GM18502 (cell line): ENCODE measurements around the gene ASCL3.
"Not testable (repeated sequence)": the region's sequence is repeated elsewhere in the genome, so short reads cannot be mapped to it uniquely, and the experiment has no call there.

Source experiments
- ATAC-seq: cut with Tn5 transposase; IDR thresholded peaks from one replicate; pipeline ENCODE4 v1.9.1; 2021; ENCODE audit warnings: mild to moderate bottlenecking; ENCODE audit not compliant: unreplicated experiment, poor library complexity

Gene ASCL3

DNA sequence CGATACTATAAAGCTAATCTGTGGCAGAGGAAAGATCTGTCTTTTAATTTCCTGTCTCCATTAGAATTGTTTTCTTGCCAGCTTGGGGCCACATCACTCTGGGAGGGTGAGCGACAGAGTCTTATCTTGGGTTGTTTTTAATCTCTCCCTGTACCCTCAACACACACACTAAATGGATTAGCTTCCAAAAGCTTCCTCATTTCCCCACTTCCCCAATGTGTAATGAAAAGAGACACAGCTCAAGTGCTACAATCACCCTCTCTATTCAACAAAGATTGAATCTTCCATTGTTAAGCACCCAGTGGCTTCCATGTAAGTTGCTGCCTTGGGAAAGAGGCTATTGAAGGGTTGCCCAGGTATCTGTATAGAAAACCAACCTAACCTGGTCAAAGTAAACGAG is 6.1 kb upstream of the ASCL3 start:
- ATAC-seq, result no peak

DNA sequence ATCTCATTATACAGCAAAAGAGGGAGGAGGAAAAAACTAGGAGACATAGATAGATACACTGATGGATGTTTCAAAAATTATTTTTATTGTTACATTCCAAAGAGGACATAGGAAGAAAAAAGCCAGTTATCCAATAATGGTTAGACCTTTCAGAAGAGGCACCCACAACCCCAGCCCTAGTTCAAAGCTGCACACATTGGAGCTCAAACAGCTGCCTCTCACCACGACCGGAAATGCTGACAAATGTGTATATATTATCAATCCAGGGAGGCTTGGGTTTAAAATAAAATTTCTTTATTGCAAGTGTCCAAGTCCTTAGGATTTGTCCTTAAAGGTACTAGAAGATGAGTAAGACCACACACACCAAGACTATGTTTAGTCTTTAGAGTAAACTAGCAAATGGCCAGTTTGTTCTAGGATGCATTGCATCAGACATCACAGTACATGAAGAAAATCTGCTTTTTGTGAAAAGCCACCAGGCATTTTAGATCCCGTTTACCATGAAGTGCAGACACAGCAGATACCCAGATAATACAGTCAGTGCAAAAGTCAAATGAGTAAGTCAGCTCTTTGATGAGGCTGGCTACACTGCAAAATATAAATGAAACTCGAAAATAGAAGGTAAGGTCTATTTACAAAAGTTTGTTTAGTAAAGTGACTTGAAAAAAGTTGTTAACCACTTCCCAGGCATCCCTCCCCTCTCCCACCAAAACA is 4.6 kb upstream of the ASCL3 start:
- no peak for ATAC-seq

DNA sequence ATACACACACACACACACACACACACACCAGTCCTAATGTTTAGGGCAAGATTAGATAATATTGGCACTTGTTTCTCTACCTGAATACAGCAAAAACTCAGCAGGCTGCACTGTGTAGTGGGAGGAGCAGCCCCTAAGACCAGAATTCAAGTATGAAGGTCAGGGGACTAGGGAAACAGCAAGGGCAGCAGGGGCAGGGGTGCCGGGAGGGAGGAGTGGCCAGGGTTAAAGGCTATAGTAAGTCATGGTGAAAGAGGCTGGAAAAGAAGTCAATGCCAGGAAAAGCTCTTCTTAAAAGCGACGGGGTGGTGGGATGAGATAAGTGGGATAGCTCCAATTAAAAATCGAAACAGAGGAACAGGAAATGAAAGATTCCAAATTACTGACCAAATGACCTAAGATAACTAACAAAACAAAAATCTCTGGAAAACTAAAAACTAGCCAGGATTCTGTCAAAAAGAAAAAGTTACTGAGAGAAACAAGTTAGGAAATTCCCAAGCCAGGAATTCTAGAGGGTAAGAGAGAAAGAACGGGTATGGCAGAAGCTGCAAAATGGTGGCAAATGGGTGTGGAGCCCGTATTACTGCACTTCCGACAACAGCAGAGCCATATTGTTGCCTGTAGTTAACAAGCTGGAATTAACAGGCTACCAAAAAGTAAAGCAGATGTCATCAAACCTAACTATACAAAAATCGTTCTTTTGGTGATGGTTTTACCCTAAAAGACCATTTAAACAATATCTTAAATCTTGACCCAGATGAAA is 1.3 kb downstream of the ASCL3 start:
- no peak for ATAC-seq

DNA sequence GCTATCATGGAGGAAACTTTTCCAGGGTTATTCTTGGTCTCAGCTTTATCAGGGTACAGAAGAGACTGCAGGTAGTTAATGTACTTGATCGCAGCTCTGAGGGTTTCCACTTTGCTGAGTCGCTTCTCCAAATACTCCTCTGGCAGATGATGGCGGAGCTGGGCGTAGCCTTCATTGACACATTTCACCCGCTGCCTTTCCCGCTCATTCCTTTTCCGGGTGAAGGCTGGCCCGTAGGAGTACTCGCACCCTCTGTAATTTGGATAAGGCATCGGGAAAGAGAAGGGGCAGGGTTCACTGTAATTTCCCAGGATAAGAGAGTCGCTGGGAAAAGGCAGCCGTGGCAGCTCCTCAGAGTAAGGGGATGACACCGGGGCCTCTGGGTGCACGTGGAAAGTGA is 5.2 kb downstream of the ASCL3 start:
- ATAC-seq, result no peak

DNA sequence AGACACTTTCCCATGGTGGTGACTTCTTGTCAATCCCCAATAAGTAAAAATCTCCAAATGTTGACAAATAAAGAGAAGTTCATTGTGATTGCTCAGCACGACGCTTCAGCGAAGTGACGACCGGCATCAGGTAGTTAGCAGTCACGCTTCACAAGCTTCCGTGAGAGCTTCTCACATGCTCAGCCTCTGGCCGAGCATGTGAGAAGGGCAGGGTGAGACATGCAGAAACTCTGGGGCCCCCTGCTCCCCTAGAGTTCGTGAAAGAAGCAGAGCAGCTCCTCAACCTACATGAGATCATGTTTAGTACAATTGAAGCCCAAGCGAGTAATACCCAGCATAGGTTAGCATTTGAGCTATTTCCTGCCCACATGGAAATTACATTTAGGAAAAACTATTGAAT is 5.7 kb downstream of the ASCL3 start:
- ATAC-seq, result no peak

DNA sequence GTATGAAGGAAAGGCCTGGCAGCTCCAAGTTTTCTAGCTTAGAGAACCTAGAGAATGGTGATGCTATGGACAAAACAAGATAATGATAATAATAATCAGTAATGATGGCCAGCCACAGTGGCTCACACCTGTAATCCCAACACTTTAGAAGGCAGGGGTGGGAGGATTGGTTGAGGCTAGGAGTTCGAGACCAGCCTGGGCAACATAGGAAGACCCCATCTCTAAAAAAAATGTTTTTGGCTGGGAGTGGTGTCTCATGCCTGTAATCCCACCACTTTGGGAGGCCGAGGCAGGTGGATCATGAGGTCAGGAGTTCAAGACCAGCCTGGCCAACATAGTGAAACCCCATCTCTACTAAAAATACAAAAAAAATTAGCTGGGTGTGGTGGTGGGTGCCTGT is 7.0 kb downstream of the ASCL3 start:
- not testable (repeated sequence) for ATAC-seq

DNA sequence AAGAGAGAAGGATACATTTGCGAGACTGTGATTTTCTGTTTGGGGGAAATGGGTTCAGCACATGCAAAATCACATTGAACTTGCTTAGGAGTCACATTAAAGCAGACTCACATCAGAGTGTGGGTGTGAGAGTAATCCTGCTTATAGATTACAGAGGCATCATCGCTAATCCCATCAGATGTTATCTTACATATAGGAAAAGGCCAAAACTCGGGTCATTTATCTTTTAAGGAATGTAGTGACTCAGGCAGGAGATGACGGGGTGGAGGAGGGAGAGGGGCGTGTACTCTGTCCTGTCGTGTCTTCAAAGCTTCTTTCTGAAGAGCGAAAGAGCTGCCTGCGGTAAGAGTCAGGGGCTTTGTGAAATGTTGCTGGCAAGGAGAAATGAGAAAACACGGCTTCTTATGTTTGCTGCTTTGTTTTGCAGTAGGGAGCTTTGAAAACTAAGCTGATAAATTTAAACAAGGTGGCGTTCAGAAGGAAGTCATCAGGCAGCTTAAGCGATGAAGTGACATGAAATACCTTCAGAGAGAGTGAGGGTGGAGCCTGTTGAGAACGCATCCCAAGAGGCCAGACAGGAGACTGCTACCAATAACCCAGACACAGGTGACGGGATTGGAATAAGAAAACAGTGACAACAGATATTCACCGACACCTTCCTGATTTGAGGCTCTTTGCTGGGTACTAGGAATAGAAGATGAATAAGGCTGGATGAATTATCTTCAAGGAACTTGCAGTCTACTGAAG is 7.9 kb downstream of the ASCL3 start:
- ATAC-seq, result no peak

DNA sequence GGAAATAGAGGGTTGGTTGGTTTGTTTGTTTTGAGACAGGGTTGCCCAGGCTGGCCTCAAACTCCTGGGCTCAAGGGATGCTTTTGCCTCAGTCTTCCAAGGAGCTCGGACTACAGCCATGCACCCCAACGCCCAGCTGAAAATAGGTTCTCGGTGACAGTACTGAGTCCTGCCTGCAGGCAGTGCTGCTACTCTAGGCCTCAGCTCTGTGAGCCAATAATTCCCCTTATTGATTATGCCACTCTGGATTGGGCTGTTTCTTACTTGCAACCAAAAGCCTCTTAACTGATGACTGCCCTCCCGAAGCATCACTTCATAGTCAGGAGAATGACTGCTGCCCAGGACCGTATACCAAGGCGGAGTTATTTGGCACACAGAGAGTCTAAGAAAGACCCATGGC is 8.9 kb downstream of the ASCL3 start:
- no peak for ATAC-seq

DNA sequence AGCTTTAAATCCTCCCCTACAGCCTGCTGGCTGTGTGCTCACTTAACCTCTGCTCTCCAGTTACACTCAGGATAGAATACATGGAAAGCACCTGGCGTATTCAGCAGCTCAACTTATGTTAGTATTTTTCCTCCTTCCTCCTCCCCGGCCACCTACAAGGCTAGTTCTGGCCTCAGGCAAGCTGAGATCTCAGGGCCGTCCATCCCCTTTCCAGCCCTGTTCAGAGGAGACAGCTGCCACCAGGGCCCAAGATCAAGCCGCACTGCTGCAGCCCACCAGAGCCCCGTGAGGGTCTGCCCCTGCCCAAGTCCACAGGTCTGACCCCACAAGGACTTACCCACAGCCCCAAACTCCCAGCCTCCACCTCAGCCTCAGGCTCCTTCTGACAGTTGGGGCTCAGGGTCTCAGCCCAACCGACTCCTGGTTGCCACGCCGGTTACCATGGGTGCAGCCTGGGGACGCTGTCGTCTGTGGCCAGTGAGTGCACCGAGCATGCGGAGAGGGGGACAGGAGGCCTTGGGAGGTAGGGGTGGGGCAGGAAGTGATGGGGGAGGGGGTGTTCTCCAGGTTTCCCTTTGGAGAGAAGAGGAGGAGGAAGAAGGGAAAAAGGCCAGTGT is 10.1 kb downstream of the ASCL3 start, which contains the start of gene C11orf16:
Gene C11orf16, minus strand, starts transcription at position 384 of the 617 bp plus-strand sequence. CDS start 639 bp downstream, outside the sequence.
- no peak for ATAC-seq

DNA sequence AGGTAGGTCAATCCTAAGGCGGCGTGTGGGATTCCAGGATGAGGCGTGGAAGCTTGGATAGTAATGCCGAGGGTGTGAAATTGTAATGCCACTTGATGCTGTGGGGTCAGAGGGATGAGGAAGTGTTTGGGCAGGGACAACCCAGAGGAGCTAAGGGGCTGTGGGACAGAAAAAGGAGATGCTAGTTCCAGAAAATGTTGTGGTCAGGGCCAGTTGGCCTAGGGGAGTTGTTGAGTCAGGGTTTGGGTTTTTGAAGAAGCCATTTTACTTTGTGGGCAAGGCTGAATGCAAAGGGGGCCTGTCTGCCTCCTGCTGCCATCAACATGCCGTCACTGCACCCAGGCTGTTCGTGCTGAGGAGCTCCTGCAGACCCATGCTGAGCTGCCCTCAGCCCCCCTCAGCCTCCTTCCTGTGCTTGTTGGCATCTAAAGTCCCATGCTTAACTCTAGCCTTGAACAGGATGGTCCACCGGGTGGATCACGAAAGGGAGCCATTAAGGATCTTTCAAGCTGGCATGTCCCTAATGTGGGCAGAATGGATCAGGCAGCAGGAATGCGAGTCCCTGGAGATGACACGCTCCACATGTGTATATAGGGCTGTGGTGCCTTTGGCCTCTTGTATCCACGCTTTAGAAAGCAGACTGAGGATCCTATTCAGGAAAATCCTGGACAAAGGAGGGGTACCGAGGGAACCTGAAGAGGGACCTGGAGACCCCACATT is 12.2 kb downstream of the ASCL3 start:
- ATAC-seq, result no peak

DNA sequence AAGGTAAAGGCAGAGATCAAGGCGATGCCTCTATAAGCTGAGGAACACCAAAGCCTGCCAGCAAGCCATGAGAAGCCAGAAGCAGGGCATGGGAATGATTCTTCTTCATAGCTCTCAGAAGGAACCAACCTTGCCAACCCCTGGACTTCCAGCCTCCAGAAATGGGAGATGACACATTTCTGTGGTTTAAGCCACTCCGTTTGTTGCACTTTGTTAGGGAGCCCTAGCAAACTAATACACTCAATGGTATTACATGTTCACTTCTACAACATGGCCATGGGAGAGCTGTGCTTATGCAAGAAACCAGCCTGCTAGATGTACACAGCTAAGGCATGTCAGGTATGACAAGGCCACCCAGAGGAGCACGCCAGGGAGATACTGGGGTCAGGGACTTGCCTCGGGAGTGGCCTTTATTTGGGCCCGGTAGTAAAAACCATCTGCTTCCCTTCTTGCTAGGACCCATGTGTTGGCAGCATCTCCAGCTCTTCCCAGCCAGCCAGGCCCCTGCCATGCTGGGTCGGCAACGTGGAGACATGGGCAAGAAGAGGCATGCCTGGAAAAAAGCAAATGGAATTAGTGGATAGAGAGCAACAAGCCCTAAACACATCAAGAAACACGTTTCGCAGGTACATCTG is 13.7 kb downstream of the ASCL3 start:
- no peak for ATAC-seq

DNA sequence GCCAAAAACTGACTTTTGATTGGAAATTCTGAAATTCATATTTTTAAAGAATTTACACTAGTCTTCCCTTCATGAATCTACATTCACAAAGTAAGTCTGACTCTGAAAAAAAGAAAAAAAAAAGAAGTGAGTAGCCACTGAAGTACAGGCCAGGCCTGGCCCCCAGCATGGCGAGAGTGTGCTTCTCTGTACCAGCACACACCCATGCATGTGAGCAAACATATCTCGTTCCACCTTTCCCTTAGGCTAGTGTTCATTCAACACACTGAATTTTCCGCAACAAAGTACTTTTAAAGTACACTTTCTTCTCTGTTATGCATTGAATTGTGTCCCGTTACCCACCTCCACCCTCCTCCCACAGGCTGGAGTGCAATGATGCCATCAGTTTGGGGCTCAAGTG is 14.6 kb downstream of the ASCL3 start:
- ATAC-seq, result no peak

DNA sequence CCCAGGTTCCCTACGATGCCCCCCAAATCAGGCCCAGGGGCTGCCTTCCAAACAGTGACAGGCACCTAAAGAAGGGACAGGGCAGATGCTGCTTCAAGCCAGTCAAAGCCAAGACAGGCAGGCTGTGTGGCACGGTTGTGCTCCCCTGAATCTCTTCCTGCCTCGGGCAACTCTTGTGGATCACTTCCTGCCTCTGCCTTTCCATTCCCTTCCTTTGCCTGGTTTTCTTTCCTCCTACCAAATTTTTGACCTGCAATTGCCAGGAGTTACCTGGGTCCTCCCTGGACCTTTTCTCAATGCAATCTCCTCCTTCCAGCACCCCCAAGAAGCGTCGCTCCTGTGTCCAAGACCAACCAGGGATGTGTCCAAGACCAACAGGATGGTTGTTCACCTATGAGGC is 15.6 kb downstream of the ASCL3 start:
- ATAC-seq, result no peak

DNA sequence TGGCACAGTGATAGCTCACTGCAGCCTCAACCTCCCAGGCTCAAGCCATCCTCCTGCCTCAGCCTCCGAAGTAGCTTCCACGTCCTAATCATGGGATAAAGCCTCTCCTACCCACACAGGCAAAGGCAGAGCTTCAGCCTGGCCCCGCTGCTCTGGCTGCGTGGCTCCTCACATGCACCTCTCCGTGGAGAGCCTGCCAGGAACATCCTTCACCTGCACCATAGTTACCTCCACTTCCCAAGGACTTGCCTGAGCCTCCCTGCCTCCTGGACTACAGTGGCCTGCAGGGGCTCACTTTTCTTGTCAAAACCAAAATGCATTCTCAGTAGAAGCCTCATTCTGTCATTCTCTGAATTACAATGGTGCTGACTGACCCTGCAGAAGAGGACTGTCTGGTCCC is 16.6 kb downstream of the ASCL3 start:
- ATAC-seq, result no peak

DNA sequence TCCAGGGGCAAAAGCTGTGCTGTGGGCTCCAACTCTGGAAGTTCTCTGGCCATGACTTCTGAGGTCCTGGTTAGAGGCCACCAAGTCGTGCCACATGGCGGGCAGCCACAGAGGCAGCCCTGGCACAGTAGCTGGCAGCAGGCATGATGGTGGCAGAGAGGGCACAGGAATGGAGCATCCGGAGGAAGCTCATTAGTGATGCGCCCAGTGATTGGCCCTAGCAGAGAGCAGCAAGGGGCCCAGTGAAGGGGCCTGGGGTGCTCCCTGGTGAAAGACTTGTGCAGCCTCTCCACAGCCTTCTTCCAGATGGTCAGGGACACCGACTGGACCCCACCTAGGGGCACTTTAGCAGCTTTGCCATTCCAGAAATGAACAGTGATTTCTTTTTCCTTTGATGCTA is 17.1 kb downstream of the ASCL3 start:
- ATAC-seq, result no peak

DNA sequence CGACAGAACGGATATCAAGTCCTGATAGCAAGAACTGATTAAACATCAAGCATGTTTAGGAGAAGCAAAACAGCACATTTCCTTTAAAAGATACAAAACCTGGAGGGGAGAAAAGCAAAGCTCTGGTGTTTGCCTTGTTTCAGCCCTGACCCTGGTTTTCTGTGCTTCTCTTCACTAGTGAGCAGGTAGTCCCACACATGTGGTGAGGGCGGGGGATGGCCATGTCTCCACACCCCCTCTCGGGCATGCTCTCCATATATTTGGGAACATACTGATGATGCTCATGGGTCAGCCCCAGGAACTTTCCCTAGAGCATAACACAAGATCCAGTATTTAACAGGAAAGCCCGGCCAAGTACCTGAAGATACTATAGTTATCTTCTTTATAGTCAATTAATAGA is 20.1 kb downstream of the ASCL3 start:
- ATAC-seq, result no peak

DNA sequence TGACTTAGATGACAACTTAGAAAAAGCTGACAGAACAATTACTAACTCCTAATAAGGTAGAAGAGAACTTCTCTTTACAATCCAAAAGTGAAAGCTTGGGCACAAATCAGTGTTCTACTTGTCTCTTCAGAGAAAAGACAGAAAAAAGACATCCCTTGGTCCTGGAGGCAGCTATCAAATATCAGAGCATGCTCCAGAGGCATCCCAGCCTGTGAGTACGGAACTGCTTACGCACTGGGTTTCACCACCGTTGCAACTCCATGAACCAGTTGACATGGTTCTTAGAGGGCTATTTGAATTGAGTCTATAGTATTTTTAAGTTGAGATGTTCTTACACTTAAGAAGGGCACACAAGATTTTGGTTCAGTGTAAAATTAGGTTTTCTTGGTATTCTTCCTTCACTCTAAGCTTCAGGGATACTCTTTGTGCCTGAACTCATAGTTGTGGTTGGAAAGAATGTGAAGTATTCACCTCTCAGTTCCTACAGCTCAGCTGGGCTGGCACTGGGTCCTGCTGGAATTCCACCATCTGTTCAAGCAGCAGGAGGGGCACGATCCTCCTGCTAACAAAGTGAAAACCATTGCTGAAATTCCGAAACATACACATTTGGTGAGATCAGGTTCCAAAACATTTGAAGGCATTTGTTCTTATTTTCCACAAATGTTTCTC is 25.5 kb downstream of the ASCL3 start:
- ATAC-seq, result no peak

DNA sequence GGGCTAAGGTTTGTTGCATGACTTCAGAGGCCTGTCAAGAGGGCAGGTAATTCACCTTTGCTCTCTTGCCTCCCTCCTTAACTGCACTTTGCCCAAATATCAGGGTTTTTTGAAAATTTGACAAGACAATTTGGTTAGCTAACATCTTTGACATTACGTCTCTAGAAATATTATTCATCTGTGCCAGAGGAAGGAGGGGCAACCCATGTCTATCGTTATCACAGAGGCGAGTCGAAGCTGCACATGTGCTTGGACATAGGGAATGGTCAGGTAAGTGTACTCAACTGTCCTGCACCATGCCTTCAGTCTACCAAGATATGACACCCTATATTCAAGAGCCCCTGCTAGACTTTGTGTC is 28.2 kb downstream of the ASCL3 start:
- no peak for ATAC-seq

DNA sequence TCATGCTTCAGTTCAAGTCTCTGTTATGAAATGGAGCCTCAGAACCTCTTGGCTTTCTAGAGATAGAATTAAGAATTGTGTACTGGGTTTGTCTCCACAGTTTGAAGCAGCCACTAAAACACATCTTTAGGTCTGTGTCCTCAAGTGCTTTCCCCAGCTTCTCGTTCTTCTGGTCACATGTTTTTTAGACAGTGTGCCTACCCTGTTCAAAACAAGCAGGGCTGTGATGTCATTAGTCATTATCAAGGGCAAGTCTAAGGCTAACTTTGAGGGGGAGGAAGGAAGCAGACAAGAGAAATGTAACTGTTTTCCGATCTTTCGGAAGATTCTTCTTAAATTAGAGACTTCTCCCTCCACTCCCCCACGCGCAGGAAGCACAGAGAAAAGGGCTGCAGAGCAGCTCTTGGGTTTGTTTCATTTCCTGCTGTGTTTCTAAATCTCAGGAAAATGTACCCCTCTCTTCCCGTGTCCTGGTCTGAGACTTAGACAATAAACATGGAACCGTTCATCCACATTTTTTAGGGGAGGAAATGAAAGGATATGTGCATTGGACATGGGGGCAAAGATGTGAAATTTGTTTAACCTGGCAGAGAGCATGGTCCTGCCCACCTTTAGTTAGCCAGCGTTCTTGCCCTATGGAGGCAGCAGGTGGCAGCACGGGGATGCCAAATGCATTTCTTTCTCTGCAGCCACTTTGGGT is 28.7 kb downstream of the ASCL3 start:
- ATAC-seq, result no peak
